Stimulated activated CD4-positive, alpha-beta T cell treated with anti-CD3 and anti-CD28 coated beads, Interleukin-4, amount 100 ng/mL, for 24 hours (primary cell): ENCODE results near the gene MDK.
A peak's percentile ranks its signal among the peaks of the same experiment; 100 is the strongest.

Experiments used
- DNase-seq: peaks from one replicate; pipeline ENCODE4 v3.0.0-alpha.2; 2020

MDK gene, protein sequence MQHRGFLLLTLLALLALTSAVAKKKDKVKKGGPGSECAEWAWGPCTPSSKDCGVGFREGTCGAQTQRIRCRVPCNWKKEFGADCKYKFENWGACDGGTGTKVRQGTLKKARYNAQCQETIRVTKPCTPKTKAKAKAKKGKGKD

DNA sequence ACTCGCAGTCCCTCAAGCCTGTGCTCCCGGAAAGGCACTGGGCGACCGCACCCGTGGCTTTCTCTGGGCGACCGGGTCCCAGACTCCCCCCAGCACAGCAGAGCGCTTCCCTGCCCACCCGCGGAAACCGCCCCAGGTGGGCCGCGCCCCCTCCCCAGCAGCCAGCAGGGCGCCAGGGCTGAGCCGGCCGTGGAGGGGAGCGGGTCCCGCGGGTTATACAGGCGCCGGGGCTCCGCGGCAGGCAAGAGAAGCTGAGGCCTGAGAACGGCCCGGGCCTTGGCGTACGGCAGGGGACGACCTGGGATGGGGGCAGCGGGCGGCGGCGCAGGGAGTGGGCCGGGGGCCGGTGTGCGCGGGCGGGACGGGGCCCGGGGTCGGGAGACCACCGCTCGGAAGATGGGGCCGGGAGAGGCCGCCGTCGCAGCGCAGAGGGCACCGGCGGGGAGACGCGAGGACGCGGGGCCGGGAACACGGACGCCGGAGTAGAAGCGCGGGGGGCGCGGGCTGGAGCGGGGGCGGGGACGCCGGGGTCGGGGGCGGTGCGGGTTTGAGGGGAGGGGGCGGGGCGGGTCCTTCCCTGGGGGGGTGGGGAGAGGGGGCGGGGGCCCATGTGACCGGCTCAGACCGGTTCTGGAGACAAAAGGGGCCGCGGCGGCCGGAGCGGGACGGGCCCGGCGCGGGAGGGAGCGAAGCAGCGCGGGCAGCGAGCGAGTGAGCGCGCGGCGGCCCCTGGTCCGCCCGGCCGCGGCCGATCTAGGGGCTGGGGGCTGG is at the start of gene MDK:
Gene MDK (plus strand): TSS at position 622 of the 771 bp plus-strand sequence. CDS start 389 bp downstream, outside the sequence.
- DNase-seq, result no peak

DNA sequence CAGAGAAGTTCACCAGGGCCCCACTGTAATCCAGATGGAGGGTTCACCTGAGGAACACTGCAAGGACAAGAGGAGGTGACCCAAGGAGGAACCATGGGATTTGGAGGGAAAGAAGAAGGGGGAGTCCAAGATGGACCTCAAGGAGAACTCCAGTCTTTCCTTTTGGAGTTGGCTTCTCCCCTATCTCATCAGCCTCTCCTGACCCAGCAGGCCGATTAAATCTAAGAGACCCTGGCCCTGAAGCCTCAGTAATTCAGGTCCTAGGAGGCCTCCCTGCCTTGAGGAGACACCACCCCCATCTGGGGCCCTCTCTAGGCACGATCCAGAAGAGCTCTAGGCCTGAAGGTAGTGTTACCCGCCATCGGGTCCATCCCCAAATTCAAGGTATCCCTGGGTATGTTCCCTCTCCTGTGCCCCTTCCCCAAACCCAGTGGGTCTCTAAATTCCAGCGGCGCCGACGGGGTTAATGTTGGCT is 49.3 kb upstream of the MDK start:
- DNase-seq, result no peak

GRCh38 chr11:46332568-46333393 is 48.7 kb upstream of the MDK start:
- peak; percentile 62 for DNase-seq

DNA sequence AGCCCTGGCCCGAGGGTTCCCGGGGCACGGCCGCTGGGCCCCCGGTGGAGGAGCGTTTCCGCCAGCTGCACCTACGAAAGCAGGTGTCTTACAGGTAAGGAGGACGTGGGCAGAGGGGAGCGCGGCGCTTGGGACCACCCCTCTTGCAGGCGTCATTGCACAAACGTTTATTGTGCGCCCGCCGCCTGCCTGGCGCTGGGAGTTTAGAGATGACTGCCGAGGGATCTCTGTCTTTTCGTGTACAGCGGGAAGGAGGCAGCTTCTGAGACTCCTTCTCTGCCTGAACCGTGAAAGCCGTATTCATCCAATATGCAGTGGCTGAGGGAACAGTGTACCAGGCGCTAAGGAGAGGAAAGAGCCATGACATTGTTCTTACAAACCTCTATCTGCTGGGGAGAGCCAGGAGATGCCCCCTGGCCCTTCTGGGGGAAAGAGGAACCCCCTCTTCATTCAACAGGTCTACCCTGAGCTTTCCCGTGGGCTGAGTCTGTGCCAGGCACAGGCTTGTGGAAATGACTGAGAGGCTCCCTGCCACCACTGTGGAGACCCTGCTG is 48.0 kb upstream of the MDK start:
- DNase-seq, result peak; percentile 23

- no peak for DNase-seq
Measured at GRCh38 chr11:46334211-46334610, 47.3 kb upstream of the MDK start.

GRCh38 chr11:46335271-46335670 is 46.2 kb upstream of the MDK start:
- DNase-seq, result no peak

- no peak for DNase-seq
Measured at GRCh38 chr11:46335890-46336562, 45.4 kb upstream of the MDK start.

DNA sequence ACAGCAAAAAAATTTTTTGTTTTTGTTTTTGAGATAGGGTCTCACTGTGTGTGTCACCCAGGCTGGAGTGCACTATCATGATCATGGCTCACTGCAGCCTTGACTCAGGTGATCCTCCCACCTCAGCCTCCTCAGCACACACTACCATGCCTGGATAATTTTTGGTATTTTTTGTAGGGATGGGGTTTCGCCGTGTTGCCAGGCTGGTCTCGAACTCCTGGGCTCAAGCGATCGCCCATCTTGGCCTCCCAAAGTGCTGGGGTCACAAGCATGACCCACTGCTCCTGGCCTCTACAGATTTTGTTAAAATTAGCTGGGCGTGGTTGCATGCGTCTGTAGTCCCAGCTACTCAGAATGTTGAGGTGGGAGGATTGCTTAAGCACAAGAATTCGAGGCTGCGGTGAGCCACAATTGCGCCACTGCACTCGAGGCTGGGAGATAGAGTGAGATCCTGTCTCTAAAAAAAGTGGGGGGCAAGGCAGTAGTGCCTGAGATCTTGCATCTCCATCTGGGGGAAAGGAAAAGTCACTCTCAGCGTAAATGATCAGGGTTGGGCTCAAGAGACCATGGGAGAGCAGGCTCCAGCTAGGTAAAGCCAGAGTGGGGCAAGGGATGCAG is 44.8 kb upstream of the MDK start:
- DNase-seq, result no peak

DNA sequence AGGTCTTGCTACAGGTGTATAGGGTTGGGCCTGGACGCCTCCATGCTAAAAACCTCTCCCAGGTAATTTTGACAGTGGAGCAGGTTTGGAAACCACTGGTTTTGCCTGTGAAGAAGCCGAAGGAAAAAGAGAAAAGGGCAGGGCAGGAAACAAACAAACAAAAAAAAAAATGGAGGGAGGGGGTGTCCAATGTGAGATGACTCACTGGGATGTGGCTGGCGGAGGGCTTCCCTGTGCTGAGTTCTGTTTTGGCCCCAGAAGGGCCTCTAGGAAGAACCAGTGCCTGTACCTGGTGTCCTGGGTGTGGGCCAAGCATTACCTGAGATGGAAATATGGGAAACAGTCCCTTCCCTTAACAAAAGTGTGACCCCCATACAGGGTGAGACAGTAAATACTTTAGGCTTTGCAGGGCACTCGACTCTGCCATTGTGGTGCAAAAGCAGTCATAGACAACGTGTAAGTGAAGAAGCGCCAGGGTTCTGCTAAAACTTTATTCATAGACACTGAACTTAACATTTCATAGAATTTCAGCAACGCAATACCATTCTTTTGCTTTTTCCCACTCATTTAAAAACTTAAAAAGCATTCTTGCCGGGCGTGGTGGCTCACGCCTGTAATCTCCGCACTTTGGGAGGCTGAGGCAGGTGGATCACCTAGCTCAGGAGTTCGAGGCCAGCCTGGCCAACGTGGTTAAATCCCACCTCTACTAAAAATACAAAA is 43.7 kb upstream of the MDK start:
- no peak for DNase-seq

DNA sequence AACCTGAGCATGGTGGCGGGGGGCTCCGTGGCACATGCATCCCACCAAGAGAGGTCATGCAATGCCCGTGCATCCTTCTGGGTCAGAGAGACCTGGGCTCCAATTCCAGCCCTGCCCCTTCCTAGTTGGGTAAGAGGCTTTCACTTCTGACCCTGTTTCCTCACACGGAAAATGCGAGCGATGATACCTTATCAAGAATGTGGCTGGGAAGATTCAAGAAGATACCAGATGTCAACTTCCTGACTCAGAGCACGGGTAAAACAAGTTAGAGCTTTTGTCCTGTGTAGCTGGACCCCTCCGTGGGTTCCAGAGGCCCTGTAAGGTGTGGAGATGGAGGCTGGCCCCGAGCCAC is 42.9 kb upstream of the MDK start:
- no peak for DNase-seq

DNA sequence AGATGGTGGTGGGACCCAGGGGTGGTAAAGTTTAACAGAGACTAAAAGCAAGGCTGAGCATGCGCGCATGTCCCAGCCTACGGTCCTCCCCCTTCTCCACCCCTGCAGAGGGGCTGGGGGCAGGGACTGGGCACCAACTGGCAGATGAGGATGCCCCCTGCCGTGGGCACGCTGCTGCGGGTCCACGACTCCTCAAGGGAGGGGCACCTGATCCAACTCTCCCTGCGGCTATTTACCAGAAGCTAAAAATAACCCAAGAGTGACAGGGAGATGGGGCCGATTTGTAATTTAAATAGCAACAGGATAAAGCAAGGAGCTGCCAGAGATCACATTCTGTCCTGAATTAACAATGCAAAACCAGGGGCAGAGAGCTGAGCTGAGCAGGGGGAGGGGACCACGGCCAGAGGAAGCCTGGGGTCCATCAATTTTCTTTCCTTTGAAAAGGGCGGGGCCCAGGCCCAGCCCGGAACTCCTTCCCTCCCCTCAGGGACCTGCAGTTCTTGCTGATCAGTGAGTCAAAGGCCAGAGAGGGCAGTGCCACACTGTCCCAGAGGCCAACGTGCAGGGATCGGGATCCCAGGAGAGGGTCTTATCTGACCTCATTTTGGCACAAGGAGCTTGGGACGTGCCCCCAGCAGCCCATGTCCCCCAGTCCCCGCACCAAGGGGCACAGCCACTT is 42.3 kb upstream of the MDK start:
- DNase-seq, result no peak

DNA sequence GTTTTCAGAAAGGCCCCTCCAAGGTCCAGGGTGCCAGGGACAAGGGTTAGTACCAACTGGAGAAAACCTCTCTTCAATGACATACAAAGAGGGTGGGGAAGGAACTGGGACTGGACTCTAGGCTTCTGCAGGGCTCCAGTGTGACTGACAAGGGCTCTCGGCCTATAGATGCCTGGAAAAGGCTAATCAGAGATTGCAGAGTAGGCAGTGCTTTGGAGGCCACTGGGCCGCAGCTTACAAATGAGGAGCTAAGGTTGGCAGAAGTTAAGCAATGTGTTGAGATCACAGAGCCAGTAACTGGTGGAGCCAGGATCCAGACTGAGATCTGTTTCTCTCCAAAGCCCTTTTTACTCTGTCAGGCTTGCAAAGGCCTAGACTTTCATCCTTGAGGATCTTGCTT is 41.7 kb upstream of the MDK start:
- no peak for DNase-seq

- no peak for DNase-seq
Measured at GRCh38 chr11:46341454-46341853, 40.0 kb upstream of the MDK start.

DNA sequence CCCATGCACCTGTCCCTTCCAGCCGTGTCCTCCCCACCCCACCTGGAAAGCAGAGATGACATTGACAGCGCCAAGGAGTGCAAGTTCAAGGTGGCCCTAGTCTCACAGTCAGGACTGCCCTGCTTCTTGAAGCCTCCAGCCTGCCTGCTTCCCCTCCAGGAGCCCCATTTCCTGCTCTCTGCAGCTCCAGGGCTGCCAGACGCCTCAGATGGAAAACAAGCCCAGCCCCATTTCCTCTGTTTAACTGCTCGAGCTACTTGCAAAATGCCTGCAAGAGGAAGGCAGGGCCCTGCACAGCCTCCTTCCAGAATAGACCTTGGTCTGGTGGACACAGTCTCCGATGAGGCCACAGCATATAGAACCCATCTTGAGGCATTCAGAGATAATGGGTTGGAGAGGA is 39.2 kb upstream of the MDK start:
- no peak for DNase-seq

DNA sequence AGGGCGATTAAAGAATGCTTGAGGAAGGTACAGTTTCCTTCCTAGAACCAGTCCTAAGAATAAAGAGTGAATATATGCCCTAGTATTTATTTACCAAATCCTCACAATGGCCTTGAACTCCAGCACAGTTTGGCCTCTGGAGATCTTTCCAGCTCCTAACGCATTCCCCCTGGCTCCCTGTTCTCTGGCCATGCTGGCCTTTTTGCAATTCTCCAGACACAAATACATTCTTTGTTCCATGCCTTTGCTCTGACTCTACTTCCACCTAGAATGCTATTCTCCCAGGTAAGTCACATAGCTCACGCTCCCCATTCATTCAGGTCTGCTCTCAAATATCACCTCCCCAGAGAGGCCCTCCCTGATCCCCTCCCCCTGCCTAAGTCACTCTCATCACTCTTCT is 37.9 kb upstream of the MDK start:
- no peak for DNase-seq

GRCh38 chr11:46345131-46345597 is 36.3 kb upstream of the MDK start:
- no peak for DNase-seq

DNA sequence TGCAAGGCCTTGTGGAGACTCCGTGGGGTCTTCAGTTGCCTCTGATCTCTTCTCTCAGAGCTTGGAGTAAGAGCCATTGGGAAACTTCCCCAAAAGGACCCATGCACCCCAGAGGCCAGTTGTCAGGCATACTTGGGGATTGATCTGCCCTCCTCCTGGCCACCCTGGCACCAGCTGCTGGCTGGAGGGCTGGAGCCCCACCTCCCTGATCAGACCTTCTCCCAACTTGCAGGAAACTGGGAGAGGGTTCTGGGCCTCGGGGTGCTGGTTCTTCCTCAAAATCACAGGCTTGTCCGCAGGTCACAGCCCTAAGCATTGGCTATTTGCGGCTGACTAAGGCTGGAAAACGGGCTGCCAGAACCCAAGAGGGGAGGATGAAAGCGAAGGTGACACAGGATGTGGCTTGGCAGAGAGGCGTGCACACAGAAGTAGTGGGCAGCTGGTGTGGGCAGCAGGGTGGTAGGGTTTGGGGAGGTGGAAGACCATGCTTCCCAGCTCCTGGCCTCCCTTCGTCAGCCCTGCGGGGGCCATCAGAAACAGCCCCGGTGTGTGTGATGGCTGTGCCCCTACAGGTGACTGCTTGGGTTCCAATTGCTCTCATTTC is 35.5 kb upstream of the MDK start:
- peak; percentile 37 for DNase-seq

DNA sequence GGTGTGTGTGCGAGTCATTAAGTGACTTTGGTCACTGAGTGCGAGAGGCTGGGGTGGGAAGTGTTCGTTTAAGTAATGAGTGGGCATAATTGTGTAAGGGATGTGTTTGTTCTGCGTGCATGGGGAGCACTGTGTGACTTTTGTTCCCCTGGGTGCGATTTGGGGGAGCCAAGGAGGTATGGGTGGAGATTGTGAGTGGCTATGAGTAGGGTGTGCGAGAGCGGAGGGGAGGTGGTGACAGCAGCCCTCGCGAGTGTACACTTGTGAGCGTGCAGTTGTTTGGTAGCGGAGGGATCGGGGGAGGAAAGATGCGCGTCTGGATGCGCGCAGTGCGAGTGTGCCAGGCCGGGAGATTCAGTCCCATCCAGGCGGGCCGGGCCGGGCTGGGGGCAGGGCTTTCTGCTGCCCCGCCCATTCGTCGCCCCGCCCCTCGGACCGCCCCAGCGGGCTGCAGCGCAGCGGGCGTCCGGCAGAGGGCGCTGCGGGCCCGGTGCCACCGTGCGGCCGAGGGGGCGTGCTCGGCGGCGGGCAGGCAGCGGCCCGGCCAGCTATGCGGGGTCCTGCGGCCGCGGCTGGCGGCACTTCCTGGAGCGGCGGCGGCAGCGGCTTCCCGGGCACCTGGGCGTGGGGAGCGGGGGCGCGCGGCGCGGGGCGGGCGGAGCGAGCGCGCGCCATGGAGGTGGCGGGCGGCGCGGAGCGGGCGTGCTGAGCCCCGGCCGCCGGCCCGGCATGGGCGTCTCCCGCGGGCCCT is 34.4 kb upstream of the MDK start, which contains the start of gene DGKZ:
Gene DGKZ (plus strand): TSS at position 578 of the 751 bp plus-strand sequence. CDS start 197 bp downstream, outside the sequence.
- DNase-seq, result peak; percentile 86

DNA sequence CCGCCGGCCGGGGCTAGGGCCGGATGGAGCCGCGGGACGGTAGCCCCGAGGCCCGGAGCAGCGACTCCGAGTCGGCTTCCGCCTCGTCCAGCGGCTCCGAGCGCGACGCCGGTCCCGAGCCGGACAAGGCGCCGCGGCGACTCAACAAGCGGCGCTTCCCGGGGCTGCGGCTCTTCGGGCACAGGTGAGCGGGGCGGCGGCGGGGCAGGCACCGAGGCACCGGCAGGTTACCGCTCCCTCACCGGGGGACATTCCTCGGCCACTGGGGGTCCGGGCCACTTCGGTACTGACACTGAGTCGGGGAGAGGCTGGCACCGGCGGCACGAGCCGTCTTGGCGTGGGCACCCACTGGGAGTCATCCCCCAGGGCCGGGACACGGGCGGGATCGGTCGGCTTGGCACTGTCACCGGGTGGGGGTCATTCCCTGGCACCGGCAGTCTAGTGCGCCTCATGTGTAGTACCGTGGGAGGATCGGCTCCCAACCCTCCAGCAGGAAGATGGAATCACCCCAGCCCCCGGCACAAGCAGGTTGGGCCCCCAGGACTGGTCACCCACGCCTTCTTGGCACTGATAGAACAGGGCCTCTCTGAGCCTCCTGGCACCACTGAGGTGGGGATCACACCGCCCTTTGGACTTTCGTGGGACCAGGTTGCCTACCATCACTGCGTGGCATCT is 33.7 kb upstream of the MDK start:
- DNase-seq, result peak; percentile 27
